Activated CD4-positive, alpha-beta T cell treated with anti-CD3 and anti-CD28 coated beads for 24 hours (primary cell): Measurements from ENCODE around the gene RAB27A.

Source experiments
- DNase-seq, 2 donors: peaks; one replicate each; pipeline ENCODE4 v3.0.0-alpha.2; 2020; ENCODE audit warnings: low read depth in 2 of 2

Gene RAB27A

DNA sequence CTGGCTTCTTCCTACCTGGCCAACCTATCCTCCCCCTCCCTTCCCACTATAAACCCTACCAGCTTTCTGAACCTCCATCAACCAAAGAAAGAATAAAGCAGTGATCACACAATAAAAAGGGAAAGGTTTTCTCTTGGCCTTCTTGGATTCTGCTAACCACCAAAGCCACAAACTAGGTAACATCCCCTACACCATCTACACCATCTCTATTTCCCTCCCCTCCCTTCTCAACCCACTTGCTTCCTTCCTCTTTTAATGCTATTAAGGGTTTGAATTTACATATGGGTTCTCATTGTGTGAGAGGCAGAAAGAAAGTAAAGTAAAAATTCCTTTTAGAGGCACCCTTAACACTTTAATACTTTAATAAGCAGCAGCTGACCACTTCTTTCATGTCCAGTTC lies 67.0 kb downstream of the RAB27A start:
- no peak for DNase-seq

DNA sequence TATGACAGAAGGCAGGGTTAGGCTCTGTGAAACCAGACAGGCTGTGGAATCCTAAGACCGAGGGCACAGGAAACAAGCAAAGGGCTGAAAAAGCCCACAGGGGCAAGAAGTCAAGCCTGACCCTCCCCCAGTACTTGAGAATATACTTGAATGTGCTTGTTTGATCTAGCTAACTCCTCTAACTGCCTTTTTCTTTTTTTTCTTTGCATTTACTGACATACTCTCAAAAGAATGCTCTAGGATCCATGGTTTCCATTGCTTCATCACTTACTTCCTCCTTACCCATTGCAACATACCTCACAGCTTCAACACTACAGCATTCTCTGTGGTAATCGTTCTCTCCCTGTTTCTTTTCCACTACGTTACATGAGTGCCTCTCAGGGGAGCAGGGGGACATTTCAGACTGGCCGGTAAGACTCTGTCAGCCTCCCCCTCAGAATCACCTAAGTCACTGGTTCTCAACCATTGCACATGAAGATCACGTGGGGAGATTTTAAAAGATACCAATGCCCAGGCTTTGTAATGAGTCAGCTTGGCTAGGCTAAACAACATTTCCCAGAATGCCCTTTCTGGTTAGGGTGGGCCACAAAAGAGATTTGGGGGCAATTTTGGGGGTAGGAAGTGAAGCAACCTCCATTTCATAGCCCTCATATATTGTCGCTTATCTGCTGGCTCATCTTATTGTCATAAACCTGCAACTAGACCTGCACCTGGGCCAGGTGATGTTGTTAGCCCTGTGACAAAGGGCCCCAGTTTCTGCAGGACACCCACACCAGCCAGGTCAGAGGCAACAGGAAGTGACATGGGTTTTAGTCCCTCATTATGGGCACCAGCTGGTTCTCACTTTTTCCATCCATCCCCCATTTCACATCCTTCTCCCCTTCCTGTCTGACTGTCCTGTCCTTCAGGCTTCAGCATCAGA lies 68.3 kb downstream of the RAB27A start:
- no peak for DNase-seq

DNA sequence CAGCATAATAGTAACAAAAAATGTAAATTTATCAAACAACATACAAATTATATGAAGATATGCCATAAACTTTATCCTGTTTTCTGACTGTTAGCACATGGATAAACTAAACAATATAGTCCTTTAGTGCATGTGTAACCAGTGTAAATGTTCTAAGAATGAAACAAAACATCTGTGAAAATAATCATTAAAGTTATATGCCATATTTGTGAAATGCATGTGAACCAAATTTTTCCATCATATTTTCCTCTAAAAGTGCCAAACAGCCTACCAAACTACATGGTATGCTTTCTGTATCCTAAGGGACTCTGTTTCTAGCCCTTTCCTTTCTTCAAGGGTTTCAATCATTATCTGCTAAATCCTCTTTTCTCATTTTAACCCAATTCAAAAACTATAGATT lies 69.0 kb downstream of the RAB27A start:
- DNase-seq: no peak

DNA sequence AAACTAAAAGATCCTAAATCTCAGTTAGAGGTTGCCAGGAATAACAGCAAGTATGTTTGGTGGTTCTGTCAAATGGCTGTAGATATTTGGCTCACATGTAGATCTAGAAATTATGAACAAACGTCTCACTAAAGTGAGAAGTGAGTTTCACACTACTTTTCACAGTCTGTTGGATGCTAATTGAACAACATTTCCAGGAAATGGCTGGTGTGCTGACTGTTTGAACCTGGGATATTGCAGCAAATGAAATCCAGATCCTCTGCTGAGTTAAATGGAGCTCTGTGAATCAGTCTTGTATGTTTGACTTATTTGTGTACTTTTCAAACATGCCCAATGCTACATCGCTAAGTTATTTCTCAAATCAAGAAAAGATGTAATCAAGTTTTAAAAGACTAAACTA lies 71.6 kb downstream of the RAB27A start:
- DNase-seq: no peak

DNA sequence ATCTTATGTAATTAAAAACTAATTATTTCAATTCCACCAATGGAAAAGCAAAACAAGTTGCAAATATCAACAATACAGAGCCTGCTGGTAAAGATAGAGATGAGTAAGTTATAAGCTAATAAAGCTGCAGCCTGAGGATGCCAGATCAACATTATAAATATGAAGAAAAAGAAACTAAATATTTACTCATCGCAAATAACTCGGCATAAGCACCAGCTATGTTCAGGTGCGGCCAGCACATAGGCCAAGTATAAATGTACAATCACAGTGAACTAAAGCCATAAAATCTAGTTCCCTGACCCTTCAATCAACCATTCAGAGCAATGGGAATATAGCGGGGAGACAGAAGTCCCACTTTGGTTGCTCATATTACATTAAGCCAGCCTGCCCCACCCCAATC lies 85.1 kb downstream of the RAB27A start:
- no peak for DNase-seq

DNA sequence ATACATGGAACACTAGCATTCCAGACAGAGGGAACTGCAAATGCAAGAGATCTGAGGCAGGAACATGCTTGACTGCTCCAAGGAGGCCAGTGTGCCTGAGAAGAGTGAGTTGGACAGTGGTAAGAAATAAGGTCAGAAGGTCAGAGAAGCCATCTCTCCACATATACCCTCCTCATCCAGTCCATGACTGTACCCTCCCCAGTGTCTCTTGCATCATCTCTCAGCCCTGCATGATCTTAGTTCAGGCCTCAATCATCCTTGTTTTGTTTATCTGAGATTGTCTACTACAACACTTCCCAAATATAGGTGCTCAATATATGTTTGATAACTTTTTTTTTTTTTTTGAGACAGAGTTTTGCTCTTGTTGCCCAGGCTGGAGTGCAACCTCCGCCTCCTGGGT lies 87.4 kb downstream of the RAB27A start:
- no peak for DNase-seq

DNA sequence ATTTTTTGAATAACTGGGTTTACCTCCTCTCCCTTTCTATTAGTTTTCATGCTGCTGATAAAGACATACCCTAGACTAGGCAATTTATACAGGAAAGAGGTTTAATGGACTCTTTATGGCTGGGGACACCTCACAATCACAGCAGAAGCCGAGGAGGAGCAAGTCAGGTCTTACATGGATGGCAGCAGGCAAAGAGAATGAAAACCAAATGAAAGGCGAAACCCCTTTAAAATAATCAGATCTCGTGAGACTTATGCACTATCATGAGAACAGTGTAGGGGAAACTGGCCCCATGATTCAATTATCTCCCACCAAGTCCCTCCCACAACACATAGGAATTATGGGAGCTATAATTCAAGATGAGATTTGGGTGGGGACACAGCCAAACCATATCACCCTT lies 90.9 kb downstream of the RAB27A start:
- no peak for DNase-seq

DNA sequence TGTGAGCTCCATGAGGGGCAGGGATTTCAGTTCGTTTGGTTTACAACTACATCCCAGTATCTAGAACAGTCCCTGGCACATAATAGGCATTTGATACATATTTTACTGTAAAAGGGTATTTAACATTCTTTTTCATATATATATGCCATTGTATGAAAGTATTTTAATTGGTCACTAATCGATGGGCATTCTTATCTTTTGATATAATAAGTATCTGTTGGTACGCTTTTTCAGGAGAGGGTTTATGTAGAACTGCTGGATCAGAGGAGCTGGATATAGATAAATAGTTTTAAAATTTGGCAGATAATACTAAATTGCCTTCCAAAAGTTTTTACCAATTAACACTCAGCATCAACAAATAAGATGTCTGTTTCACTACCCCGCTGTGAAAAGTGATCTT lies 91.9 kb downstream of the RAB27A start:
- no peak for DNase-seq

DNA sequence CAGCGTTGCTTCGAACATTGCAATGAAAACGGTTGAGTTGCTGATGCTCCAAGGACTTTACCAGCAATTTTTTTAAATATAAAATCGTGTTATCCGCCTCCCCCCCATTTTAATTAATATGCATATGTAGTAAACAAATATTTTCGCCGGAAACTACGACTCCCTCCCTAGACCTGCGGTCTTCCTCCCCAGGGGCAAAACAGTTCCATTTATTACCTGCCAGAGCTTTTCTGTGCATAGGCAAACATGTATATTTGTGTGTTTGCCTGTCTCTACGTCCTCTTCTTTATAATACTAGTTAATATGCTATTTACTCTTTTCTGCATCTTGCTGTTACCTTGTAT lies 92.3 kb downstream of the RAB27A start:
- DNase-seq: no peak

DNA sequence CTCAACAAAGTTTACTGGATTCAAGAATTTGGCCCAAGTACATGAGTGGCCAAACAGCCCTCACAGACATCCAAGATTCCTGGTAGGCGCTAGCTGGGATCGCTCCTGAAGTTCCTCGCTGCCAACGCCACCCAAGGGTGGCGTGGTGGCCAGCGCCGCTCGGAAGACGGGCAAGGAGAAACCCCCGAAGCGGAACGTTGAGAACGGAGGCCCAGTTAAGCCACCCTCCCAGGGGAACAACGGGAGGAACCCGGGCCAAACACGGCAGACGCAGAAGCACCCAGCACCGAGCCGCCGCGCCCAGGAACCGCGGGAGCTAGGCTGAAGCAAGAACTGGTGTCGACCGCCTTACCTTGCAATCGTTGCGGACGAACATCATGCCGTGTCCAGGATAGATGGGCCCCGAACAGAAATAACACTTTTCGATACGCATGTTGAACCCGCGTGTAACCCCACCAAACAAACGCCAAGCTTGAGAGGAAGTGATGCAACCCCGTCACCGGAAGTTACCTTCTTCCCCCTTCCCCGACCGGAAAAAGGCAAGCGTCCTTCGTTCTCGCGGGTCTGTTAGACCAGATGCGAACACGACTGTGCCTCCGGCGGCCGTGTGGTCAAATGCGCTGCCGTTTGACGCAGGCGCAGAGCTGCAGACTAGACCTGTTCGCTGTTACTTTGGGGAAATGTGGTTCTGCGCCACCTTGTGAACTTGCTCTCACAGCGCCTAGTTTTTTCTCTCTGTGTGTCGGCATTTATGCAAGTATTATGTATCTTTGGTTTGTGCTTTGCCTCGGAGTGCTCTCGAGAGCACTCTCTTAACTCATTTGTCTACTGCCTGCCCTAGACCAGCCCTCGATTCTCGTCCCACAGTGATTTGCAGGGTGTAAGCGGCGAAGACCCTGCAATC lies 92.9 kb downstream of the RAB27A start, which contains the start of gene RSL24D1:
Gene RSL24D1, minus strand, starts transcription at position 484 of the 904 bp plus-strand sequence. Its CDS starts 51 bp downstream, at position 433.
- DNase-seq: peak; percentile 89 to 90

DNA sequence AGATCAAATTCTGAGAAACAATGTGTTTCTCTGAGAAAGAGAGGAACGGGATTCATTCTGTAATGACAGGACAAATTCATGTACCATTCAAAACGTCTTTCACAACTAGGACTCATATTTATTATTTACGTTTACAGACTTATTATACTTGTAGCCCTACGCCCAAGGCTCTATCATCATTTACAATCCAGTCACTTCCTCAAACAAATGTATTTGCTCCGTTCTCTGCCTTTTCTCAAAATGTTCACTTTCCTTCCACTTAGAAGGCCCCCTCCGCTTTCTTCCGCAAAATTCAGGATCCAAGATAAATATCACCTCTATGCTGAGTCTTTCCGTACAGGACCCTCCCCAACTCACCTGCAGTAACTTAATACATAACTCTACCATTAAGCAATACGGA lies 93.6 kb downstream of the RAB27A start:
- DNase-seq: no peak

DNA sequence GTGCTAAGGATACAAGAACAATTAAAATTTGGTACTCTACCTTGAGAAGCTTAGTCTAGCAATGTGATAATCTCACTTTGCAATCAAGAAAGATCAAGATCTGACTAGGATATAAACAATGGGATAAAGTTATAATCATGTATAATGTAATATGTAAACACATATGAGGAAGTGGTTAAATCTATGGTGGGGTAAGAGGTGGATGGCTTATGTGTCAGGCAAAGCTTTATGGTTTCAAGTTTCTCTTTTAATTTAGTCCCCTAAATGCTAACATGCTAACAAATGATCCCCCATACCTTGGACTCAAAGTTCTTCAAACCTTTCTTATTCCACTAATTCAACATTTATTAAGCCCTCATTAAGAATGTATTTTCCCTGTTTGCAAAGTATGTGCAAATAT lies 95.4 kb downstream of the RAB27A start:
- no peak for DNase-seq

DNA sequence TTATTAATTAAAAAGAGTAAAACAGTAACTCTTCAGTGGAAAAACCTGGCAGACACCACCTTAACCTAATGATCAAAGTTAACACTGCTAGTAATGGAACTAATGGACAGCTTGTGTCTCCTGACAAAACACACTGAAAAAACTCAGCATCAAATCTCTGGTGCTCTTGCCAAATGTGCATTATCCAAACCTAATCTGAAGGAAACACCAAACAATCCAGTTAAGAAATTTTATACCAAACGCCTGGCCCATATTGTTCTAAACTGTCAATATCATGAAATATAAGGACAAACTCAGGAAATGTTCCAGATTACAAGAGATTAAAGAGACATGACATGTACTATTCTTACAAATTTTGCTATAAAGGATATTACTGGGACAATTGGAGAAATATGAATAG lies 103.3 kb downstream of the RAB27A start:
- DNase-seq: no peak

DNA sequence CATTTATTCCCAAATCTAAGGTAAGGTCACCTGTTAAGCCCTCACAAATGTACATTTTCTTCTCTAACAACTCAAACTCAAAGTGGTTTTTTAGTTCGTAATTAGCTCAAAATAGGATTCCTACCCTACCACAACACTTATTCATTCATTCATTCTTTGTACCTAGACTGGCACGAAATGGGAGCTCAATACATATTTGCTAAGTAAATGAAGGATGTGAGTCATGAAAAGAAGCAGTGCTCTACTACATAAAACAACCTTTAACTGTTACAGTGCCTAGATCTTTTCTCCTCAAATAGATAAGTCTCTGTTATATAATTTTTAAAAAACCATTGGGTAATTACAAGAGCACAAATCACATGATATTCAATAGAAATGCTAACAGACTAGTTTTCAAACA lies 105.9 kb downstream of the RAB27A start:
- no peak for DNase-seq

DNA sequence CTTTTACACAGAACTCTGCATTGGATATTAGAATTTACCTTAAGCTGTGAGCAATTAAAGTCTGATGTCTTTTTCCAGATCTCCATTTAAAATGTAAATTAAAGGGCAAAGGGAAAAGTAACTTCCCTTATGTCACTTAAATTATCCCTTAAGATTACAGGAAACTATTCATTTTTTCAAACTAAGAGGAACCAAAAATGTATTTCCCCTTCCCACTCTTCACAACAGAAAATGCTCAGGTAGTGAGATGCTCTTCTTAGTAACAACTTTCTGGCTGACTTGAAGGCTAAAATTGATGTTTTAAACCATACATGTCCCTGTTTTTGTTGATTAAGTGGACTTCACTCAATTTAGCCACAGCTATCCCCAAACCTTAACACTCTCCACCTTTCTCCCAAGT lies 110.5 kb downstream of the RAB27A start:
- no peak for DNase-seq

DNA sequence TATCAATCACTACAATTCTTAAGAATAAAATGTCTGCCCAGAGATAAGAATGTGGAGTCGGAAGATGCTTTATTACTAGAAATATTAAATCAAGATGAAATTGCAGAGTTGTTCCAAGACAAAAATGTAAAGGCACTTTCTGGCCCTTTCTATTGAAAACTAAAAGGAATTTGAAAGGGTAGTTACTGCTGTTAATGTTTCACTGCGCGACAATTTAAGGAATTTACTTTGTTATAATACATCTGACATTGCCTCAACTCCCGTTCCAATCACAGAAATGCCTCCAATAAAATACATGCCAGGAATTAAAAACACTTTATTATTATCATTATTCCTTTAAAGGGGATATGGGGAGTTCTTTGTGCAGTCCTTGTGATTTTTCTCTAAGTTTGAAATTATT lies 119.3 kb downstream of the RAB27A start:
- no peak for DNase-seq

DNA sequence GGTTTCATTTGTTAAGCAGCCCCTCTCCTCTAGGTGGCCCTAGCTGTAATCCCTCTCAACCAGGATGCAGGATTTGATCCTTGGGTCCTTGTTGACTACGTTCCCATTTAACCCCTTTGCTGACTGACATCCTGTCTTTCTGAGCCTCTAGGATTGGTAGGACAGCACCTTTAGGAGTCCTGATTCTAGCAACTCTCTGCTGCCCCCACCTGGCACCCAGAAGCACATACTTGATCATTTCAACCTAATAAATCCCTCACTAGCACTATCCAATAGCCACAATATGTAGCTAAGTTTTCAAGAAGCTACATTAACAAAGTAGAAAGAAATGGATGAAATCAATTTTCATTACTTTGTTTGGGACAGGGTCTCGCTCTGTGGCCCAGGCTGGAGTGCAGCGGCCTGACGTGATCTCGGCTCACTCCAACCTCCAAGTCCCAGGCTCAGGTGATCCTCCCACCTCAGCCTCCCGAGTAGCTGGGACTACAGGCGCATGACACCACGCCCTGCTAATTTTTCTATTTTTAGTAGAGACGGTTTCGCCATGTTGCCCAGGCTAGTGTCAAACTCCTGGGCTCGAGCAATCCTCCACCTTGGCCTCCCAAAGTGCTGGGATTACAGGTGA lies 121.2 kb downstream of the RAB27A start:
- DNase-seq: peak; percentile 26 to 40

DNA sequence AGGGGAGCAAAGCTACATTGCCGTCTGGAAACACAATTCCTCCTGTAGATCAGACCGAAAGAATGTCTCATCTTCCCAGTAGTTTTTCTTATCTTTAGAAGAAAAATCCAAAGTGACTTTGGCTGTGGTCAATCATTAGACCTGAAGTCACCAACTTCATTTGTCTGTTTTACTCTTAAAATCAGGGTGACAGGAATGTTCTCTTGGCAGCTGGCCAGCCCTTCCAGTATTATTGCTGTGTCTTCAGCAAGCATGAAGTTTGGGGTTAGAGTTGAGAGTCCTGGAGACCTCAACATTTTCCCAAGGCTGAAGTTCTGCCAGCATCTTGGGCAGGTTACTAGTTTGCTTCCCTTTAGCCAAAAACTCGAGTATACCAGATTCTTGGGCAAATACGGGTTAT lies 125.3 kb downstream of the RAB27A start:
- no peak for DNase-seq
